K562 (cell line): ENCODE measurements around the gene SMCHD1. TPM values are rescaled to one million over a fixed set of nuclear protein-coding genes. Genes with fewer than 3 reads are reported as not detected.
A peak's percentile ranks its signal among the peaks of the same experiment; 100 is the strongest.

ENCODE experiments used
- CREB3 ChIP-seq: fragments of 450-650 bp; conservative IDR thresholded peaks from 2 replicates; pipeline ENCODE4 v1.6.1; 2016; ENCODE audit warnings: missing genetic modification characterization, low read depth, mild to moderate bottlenecking, missing compliant biosample characterization, moderate library complexity
- DDX20 ChIP-seq: fragments of 450-650 bp; IDR thresholded peaks from 2 replicates; pipeline ENCODE4 v1.6.1; 2016; ENCODE audit warnings: missing genetic modification characterization, low read depth, mild to moderate bottlenecking, missing compliant biosample characterization, moderate library complexity
- DPF2 ChIP-seq: fragments of 450-650 bp; IDR thresholded peaks from 2 replicates; pipeline ENCODE4 v1.6.1; 2016
- EGR1 ChIP-seq: fragments of 450-650 bp; conservative IDR thresholded peaks from 2 replicates; pipeline ENCODE4 v1.6.1; 2017; ENCODE audit warnings: mild to moderate bottlenecking
- HDAC1 ChIP-seq, 2 experiments: fragments of 450-650 bp; IDR thresholded peaks; 2 replicates each; pipeline ENCODE4 v1.6.1; 2016 to 2017; ENCODE audit warnings: inconsistent platforms in 1 of 2, mild to moderate bottlenecking in 1 of 2, moderate library complexity in 1 of 2
- HDGF ChIP-seq: fragments of 450-650 bp; IDR thresholded peaks from 2 replicates; pipeline ENCODE4 v1.6.1; 2016
- HNRNPL ChIP-seq: fragments of 200-400 bp; formaldehyde crosslinking; IDR thresholded peaks from 2 replicates; pipeline ENCODE4 v1.6.1; 2017; ENCODE audit warnings: low read depth, mild to moderate bottlenecking, low read length
- IRF2 ChIP-seq: sonication (generic); formaldehyde crosslinking; IDR thresholded peaks from 2 replicates; pipeline ENCODE4 v1.8.1; 2022; ENCODE audit warnings: mild to moderate bottlenecking, missing genetic modification reagents
- KLF10 ChIP-seq: fragments of 250-450 bp; sonication (Bioruptor Pico); IDR thresholded peaks from 2 replicates; pipeline ENCODE4 v1.6.1; 2021; ENCODE audit warnings: matching md5 sums
- MEIS2 ChIP-seq: fragments of 450-650 bp; IDR thresholded peaks from 2 replicates; pipeline ENCODE4 v1.6.1; 2014; ENCODE audit warnings: mild to moderate bottlenecking; ENCODE audit not compliant: partially characterized antibody
- MNT ChIP-seq, 2 experiments: fragments of 450-650 bp; conservative IDR thresholded peaks; 2 replicates each; pipeline ENCODE4 v1.6.1; 2017; ENCODE audit warnings: mild to moderate bottlenecking in 2 of 2, moderate library complexity in 2 of 2
- RFX5 ChIP-seq: IDR thresholded peaks from 2 replicates; pipeline ENCODE4 v1.6.1; 2011; ENCODE audit warnings: low read depth, mild to moderate bottlenecking, improper control_type of control experiment, low read length
- SIRT6 ChIP-seq: IDR thresholded peaks from one replicate; pipeline ENCODE4 v1.6.1; 2012; ENCODE audit warnings: low read depth, mild to moderate bottlenecking, control low read depth, inconsistent platforms, low read length, moderate library complexity
- SRSF3 ChIP-seq: fragments of 200-400 bp; formaldehyde crosslinking; IDR thresholded peaks from 2 replicates; pipeline ENCODE4 v1.6.1; 2016; ENCODE audit warnings: mild to moderate bottlenecking, low read length, moderate library complexity; ENCODE audit not compliant: insufficient read depth
- TBP ChIP-seq: optimal IDR thresholded peaks from 2 replicates; pipeline ENCODE3; 2011; ENCODE audit warnings: low read depth, low read length, improper control_type of control experiment
- THRA ChIP-seq: fragments of 450-650 bp; IDR thresholded peaks from 2 replicates; pipeline ENCODE4 v1.6.1; 2017; ENCODE audit warnings: mild to moderate bottlenecking, moderate library complexity
- THRAP3 ChIP-seq: fragments of 450-650 bp; IDR thresholded peaks from 2 replicates; pipeline ENCODE4 v1.6.1; 2016; ENCODE audit warnings: mild to moderate bottlenecking, inconsistent platforms, borderline replicate concordance
- ZBTB26 ChIP-seq: fragments of 450-650 bp; formaldehyde crosslinking; IDR thresholded peaks from 2 replicates; pipeline ENCODE4 v1.4.0; 2022; ENCODE audit warnings: missing genetic modification characterization
- ZNF175 ChIP-seq: fragments of 200-800 bp; sonication (Bioruptor generic); IDR thresholded peaks from 2 replicates; pipeline ENCODE4 v1.6.1; 2016; ENCODE audit warnings: low read depth, mild to moderate bottlenecking, missing genetic modification characterization, missing compliant biosample characterization
- ZNF23 ChIP-seq: fragments of 250-450 bp; sonication (Bioruptor Pico); IDR thresholded peaks from 2 replicates; pipeline ENCODE4 v1.4.0; 2020; ENCODE audit warnings: mild to moderate bottlenecking
- ZNF280A ChIP-seq: fragments of 450-650 bp; IDR thresholded peaks from 2 replicates; pipeline ENCODE4 v1.6.1; 2018; ENCODE audit warnings: mild to moderate bottlenecking, low read depth; ENCODE audit not compliant: partially characterized antibody
- ZNF696 ChIP-seq: fragments of 250-450 bp; sonication (Bioruptor Pico); conservative IDR thresholded peaks from 2 replicates; pipeline ENCODE4 v1.4.0; 2020; ENCODE audit warnings: mild to moderate bottlenecking, moderate library complexity
- polyA plus RNA-seq, 8 experiments: library from polyadenylated mRNA; depleted of rRNA in 4 of 8; stranded (reverse) in 5 of 8; unstranded in 3 of 8; fragments of >200 nt; fragmentation: Nextera tagmentation in 2 of 8; fragmentation: Illumina TruSeq in 1 of 8; extraction: Ambion mirVana in 2 of 8; extraction: Trizol in 1 of 8; gene quantifications; 2 replicates each; pipeline versions ENCODE4 v1.2.1 to v1.2.3, GENCODE V29; 2011 to 2014; ENCODE audit warnings: inconsistent platforms in 1 of 8, missing spikeins in 1 of 8
- total RNA-seq, 7 experiments: library from RNA; depleted of rRNA in 6 of 7; stranded (reverse); fragments of >200 nt in 6 of 7; fragmentation: Illumina TruSeq in 2 of 7; extraction: Trizol in 2 of 7; gene quantifications; 2 replicates each; pipeline versions ENCODE4 v1.2.1 to v1.2.3, GENCODE V29; 2011 to 2021; ENCODE audit warnings: low replicate concordance in 1 of 7

SMCHD1 gene
- total and polyA plus RNA-seq, 9 of the 15 experiments (the other 6 are each of a cell fraction or from before 2014, with no cell fraction given): 6.3 to 144 (median 72.7) TPM

- TF ChIP-seq THRA (no peak), EGR1 (no peak), ZNF175 (no peak), SIRT6 (no peak), IRF2 (CRISPR knock-in tag) (no peak), TBP (no peak), MNT (conservative IDR thresholded peaks at IDR 0.05) (no peak), DDX20 (no peak), THRAP3 (no peak), RFX5 (no peak), ZBTB26 (CRISPR knock-in tag) (no peak), DPF2 (no peak), ZNF23 (CRISPR knock-in tag) (no peak), MEIS2 (no peak), KLF10 (no peak), CREB3 (tag) (no peak), SRSF3 (no peak), HDGF (no peak), HNRNPL (0 out of 2 replicates have a peak, but pooled peaks have one; percentile 3), HDAC1 (IDR thresholded peaks at IDR 0.05) (0 out of 4 replicates have a peak, but pooled peaks of 1 of the 2 experiments have one; percentile 50), ZNF696 (no peak), ZNF280A (no peak)
Measured at GRCh38 chr18:2655954-2656236, 369 bp downstream of the SMCHD1 start (continued).
